H1 (cell line): ENCODE results near the gene PTK6. TPM values are rescaled to one million over a fixed set of nuclear protein-coding genes. Genes with fewer than 3 reads are reported as not detected.

Experiments used
- CTCF ChIA-PET: fragments of 300-600 bp; sonication (Branson Sonifier 250); formaldehyde crosslinking; loops from one replicate; lab custom pipeline; 2021; ENCODE audit not compliant: partially characterized antibody; lab: Charles Lee
- POLR2A ChIA-PET: fragments of 300-600 bp; sonication (Branson Sonifier 250); formaldehyde crosslinking; loops from one replicate; lab custom pipeline; 2021; ENCODE audit warnings: inconsistent platforms; ENCODE audit not compliant: partially characterized antibody; lab: Charles Lee
- DNase-seq, 2 experiments: peaks; one replicate each; pipeline versions ENCODE4 v3.0.0 to v3.0.0-alpha.2; 2010 to 2022; ENCODE audit warnings: low spot score in 2 of 2, low read depth in 1 of 2, mixed read lengths in 1 of 2
- FAIRE-seq: peaks from 2 replicates; lab custom pipeline; 2011; peaks lifted over from hg19 to GRCh38; lab: Jason Lieb, UNC
- H2AFZ ChIP-seq: 2 replicates; pipeline ENCODE4 v1.8.1; 2012; ENCODE audit warnings: low read length, inconsistent platforms
- H2AK5ac ChIP-seq: 2 replicates; pipeline ENCODE4 v1.6.1; 2013; ENCODE audit warnings: low read depth, low read length
- H2BK120ac ChIP-seq: replicated peaks from 2 replicates; pipeline ENCODE3; 2013; ENCODE audit warnings: low read depth, low read length, inconsistent platforms
- H2BK12ac ChIP-seq: 2 replicates; pipeline ENCODE4 v1.6.1; 2013; ENCODE audit warnings: low read depth, low read length
- H2BK15ac ChIP-seq: 2 replicates; pipeline ENCODE4 v1.6.1; 2013; ENCODE audit warnings: low read length
- H2BK20ac ChIP-seq: 2 replicates; pipeline ENCODE4 v1.6.1; 2013; ENCODE audit warnings: low read length
- H2BK5ac ChIP-seq: 2 replicates; pipeline ENCODE4 v1.6.1; 2013; ENCODE audit warnings: low read depth, low read length
- H3K14ac ChIP-seq: 2 replicates; pipeline ENCODE4 v1.6.1; 2013; ENCODE audit warnings: inconsistent platforms; ENCODE audit not compliant: insufficient read length
- H3K18ac ChIP-seq: 2 replicates; pipeline ENCODE4 v1.6.1; 2013; ENCODE audit warnings: low read length; ENCODE audit errors: extremely low read depth
- H3K23ac ChIP-seq: 2 replicates; pipeline ENCODE4 v1.6.1; 2013; ENCODE audit warnings: inconsistent platforms; ENCODE audit not compliant: insufficient read length
- H3K23me2 ChIP-seq: 2 replicates; pipeline ENCODE4 v1.6.1; 2013; ENCODE audit warnings: low read depth, low read length
- H3K27ac ChIP-seq: 2 replicates; pipeline ENCODE4 v1.6.1; 2011; ENCODE audit warnings: low read depth, low read length, inconsistent platforms
- H3K27me3 ChIP-seq, 4 experiments: replicated peaks in 1 of 4; 1 replicate in 1 of 4; 2 replicates in 3 of 4; pipeline versions ENCODE4 v1.6.1 to v1.8.1; 2011 to 2013; ENCODE audit warnings: low read length in 3 of 4, mild to moderate bottlenecking in 3 of 4, inconsistent platforms in 2 of 4, mixed read lengths in 2 of 4, moderate library complexity in 1 of 4; ENCODE audit not compliant: control insufficient read depth in 3 of 4, insufficient read depth in 3 of 4; ENCODE audit errors: extremely low read depth in 1 of 4
- H3K36me3 ChIP-seq, 4 experiments: 2 replicates each; pipeline versions ENCODE4 v1.6.1 to v1.8.1; 2011 to 2013; ENCODE audit warnings: mild to moderate bottlenecking in 4 of 4, low read length in 3 of 4, moderate library complexity in 2 of 4, control low read depth in 1 of 4, inconsistent platforms in 1 of 4; ENCODE audit not compliant: insufficient read depth in 4 of 4, control insufficient read depth in 2 of 4
- H3K4ac ChIP-seq: replicated peaks from 2 replicates; pipeline ENCODE3; 2013; ENCODE audit warnings: low read length, low read depth, mixed read lengths, inconsistent platforms; ENCODE audit not compliant: insufficient read length
- H3K4me1 ChIP-seq, 4 experiments: replicated peaks in 1 of 4; 1 replicate in 1 of 4; 2 replicates in 3 of 4; pipeline versions ENCODE4 v1.6.1 to v1.8.1; 2011 to 2013; ENCODE audit warnings: low read length in 3 of 4, inconsistent platforms in 2 of 4, mixed read lengths in 1 of 4; ENCODE audit not compliant: insufficient read depth in 4 of 4, control insufficient read depth in 3 of 4
- H3K4me2 ChIP-seq, 2 experiments: 2 replicates each; pipeline versions ENCODE4 v1.6.1 to v1.8.1; 2011 to 2013; ENCODE audit warnings: low read depth in 2 of 2, low read length in 2 of 2, control low read depth in 1 of 2, inconsistent platforms in 1 of 2, mild to moderate bottlenecking in 1 of 2; ENCODE audit not compliant: insufficient read depth in 1 of 2
- H3K4me3 ChIP-seq, 4 experiments: fragments of 200-600, 300-600 bp in 1 of 4; sonication (generic), shearing (Covaris generic), sonication (Bioruptor Twin) in 1 of 4; 2 replicates each; pipeline versions ENCODE4 v1.5.1 to v1.8.1; 2011 to 2016; ENCODE audit warnings: low read length in 4 of 4, low read depth in 3 of 4, control low read depth in 2 of 4, inconsistent platforms in 2 of 4, mild to moderate bottlenecking in 2 of 4, mixed read lengths in 1 of 4, moderate library complexity in 1 of 4; ENCODE audit not compliant: insufficient read depth in 2 of 4; ENCODE audit errors: extremely low read depth in 1 of 4
- H3K56ac ChIP-seq: replicated peaks from 2 replicates; pipeline ENCODE3; 2013; ENCODE audit warnings: low read depth, mild to moderate bottlenecking, mixed read lengths, low read length, inconsistent platforms; ENCODE audit not compliant: insufficient read length
- H3K79me1 ChIP-seq: 2 replicates; pipeline ENCODE4 v1.6.1; 2013; ENCODE audit warnings: low read depth, low read length, control low read depth
- H3K79me2 ChIP-seq, 2 experiments: 2 replicates each; pipeline versions ENCODE4 v1.6.1 to v1.8.1; 2012 to 2013; ENCODE audit warnings: low read length in 2 of 2, mild to moderate bottlenecking in 2 of 2, inconsistent platforms in 1 of 2; ENCODE audit not compliant: insufficient read depth in 2 of 2, control insufficient read depth in 1 of 2
- H3K9ac ChIP-seq, 4 experiments: replicated peaks in 1 of 4; 1 replicate in 1 of 4; 2 replicates in 3 of 4; pipeline versions ENCODE4 v1.6.1 to v1.8.1; 2011 to 2013; ENCODE audit warnings: low read depth in 3 of 4, low read length in 3 of 4, control low read depth in 2 of 4, mild to moderate bottlenecking in 2 of 4, moderate library complexity in 2 of 4, inconsistent platforms in 1 of 4; ENCODE audit errors: extremely low read depth in 1 of 4
- H3K9me3 ChIP-seq, 2 experiments: 2 replicates each; pipeline versions ENCODE4 v1.6.1 to v1.8.1; 2012 to 2013; ENCODE audit warnings: mild to moderate bottlenecking in 2 of 2, moderate library complexity in 2 of 2, control low read depth in 1 of 2, inconsistent platforms in 1 of 2, low read depth in 1 of 2, low read length in 1 of 2, mixed read lengths in 1 of 2; ENCODE audit not compliant: insufficient read depth in 2 of 2
- H4K20me1 ChIP-seq, 2 experiments: replicated peaks in 1 of 2; 2 replicates each; pipeline versions ENCODE3 to v1.8.1; 2011 to 2013; ENCODE audit warnings: inconsistent platforms in 2 of 2, low read length in 2 of 2, mild to moderate bottlenecking in 1 of 2; ENCODE audit not compliant: insufficient read depth in 2 of 2, control insufficient read depth in 1 of 2
- H4K5ac ChIP-seq: 2 replicates; pipeline ENCODE4 v1.6.1; 2013; ENCODE audit warnings: low read length, low read depth, mixed read lengths, inconsistent platforms; ENCODE audit not compliant: insufficient read length
- H4K8ac ChIP-seq: 2 replicates; pipeline ENCODE4 v1.8.0; 2013; ENCODE audit warnings: mild to moderate bottlenecking, moderate library complexity, low read length, inconsistent platforms; ENCODE audit not compliant: insufficient read depth; ENCODE audit errors: extremely low read depth
- H4K91ac ChIP-seq: replicated peaks from 2 replicates; pipeline ENCODE3; 2013; ENCODE audit warnings: low read length, mixed read lengths, inconsistent platforms; ENCODE audit not compliant: insufficient read length
- BACH1 ChIP-seq: IDR thresholded peaks from 2 replicates; pipeline ENCODE4 v1.6.1; 2012; ENCODE audit warnings: low read length, improper control_type of control experiment
- BRCA1 ChIP-seq: IDR thresholded peaks from 2 replicates; pipeline ENCODE4 v1.6.1; 2012; ENCODE audit warnings: low read depth, low read length, improper control_type of control experiment
- CBX5 ChIP-seq: fragments of 300-800, 300-1000 bp; sonication (generic); IDR thresholded peaks from 2 replicates; pipeline ENCODE4 v1.7.1; 2016; ENCODE audit warnings: antibody characterized with exemption, low read length, low read depth
- EGR1 ChIP-seq: IDR thresholded peaks from 2 replicates; pipeline ENCODE4 v1.6.1; 2011; ENCODE audit warnings: low read depth, low read length, borderline replicate concordance
- FOSL1 ChIP-seq: IDR thresholded peaks from 2 replicates; pipeline ENCODE4 v1.6.1; 2011; ENCODE audit warnings: mild to moderate bottlenecking, low read depth, low read length, moderate library complexity; ENCODE audit not compliant: insufficient read depth
- KDM4A ChIP-seq: IDR thresholded peaks from one replicate; pipeline ENCODE4 v1.7.1; 2012; ENCODE audit warnings: low read depth, mild to moderate bottlenecking, moderate library complexity, low read length, inconsistent platforms; ENCODE audit not compliant: severe bottlenecking
- KDM5A ChIP-seq: fragments of 200-600 bp; IDR thresholded peaks from 2 replicates; pipeline ENCODE4 v1.7.1; 2012; ENCODE audit warnings: mild to moderate bottlenecking, low read length, inconsistent platforms, mixed read lengths
- POU5F1 ChIP-seq: IDR thresholded peaks from 2 replicates; pipeline ENCODE4 v1.6.1; 2011; ENCODE audit warnings: low read depth, mild to moderate bottlenecking, low read length, moderate library complexity
- SAP30 ChIP-seq: fragments of 300-600 bp; sonication (generic); IDR thresholded peaks from 2 replicates; pipeline ENCODE4 v1.7.1; 2012; ENCODE audit warnings: low read length, moderate library complexity, mild to moderate bottlenecking, inconsistent platforms; ENCODE audit not compliant: insufficient read depth, insufficient replicate concordance
- SIN3A ChIP-seq, 2 experiments: IDR thresholded peaks in 1 of 2; conservative IDR thresholded peaks in 1 of 2; 2 replicates each; pipeline ENCODE4 v1.6.1; 2011 to 2012; ENCODE audit warnings: low read length in 2 of 2, improper control_type of control experiment in 1 of 2, low read depth in 1 of 2, mild to moderate bottlenecking in 1 of 2
- SP2 ChIP-seq: IDR thresholded peaks from 2 replicates; pipeline ENCODE4 v1.6.1; 2012; ENCODE audit warnings: mild to moderate bottlenecking, low read length, inconsistent platforms
- TBP ChIP-seq: IDR thresholded peaks from 2 replicates; pipeline ENCODE4 v1.6.1; 2011; ENCODE audit warnings: low read depth, low read length, improper control_type of control experiment
- ZNF274 ChIP-seq: IDR thresholded peaks from 2 replicates; pipeline ENCODE4 v1.7.0; 2012; ENCODE audit warnings: low read length, borderline replicate concordance; ENCODE audit errors: extremely low read depth
- WGBS, 2 experiments: shearing (Covaris generic) in 1 of 2; methylation state at CpG; one replicate each; pipeline versions ENCODE4 v1.1.6 to v1.1.7; 2013 to 2015; ENCODE audit warnings: low lambda C conversion rate in 2 of 2, mixed read lengths in 2 of 2, inconsistent platforms in 1 of 2, low coverage in 1 of 2, missing lambda C conversion rate in 1 of 2; ENCODE audit not compliant: insufficient replicate concordance in 2 of 2, insufficient coverage in 1 of 2, insufficient read length in 1 of 2; ENCODE audit errors: extremely low coverage in 1 of 2, missing lambda C conversion rate in 1 of 2; 5-methylcytosine and 5-hydroxymethylcytosine counted together
- polyA plus RNA-seq, 7 experiments: library from polyadenylated mRNA; depleted of rRNA in 3 of 7; stranded (reverse) in 5 of 7; unstranded in 2 of 7; fragments of >200 nt in 5 of 7; fragments of 200-250 nt in 2 of 7; gene quantifications; 1 replicate in 5 of 7; 2 replicates in 1 of 7; 4 replicates in 1 of 7; pipeline versions ENCODE4 v1.2.1 to v1.2.3, GENCODE V29; 2011 to 2013; ENCODE audit warnings: missing spikeins in 2 of 7, mixed read lengths in 2 of 7
- total RNA-seq: library from RNA; stranded (reverse); fragmentation: NEBNext Ultra II Directional; extraction: Animal tissue kit (Norgen Biotek cat#: 25700); gene quantifications from 2 replicates; pipeline ENCODE4 v1.2.1, GENCODE V29; 2021
- TF ChIP-seq, protein P1 (sequence below): IDR thresholded peaks from 2 replicates; pipeline ENCODE4 v1.6.1; 2012; ENCODE audit warnings: low read length, inconsistent platforms

The PTK6 gene
- total and polyA plus RNA-seq, 2 of the 8 experiments (the other 6 are each of a cell fraction or from before 2014, with no cell fraction given): 0.12 to 0.19 TPM

DNA sequence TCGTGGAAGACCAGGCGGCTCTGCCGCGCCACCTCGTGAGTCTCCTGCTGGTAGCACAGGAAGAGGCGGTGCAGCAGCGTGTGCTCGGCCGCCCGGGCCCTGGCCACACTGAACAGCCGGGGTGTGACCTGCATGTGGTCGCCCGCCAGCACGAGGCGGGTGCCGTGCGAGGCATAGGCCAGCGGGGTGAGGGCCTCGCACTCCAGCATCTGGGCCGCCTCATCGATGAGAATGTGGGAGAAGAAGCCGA, 29.9 kb upstream of the PTK6 start:
- no peaks in the 10 kb centered on the region for H3K9me3 ChIP-seq
- POLR2A ChIA-PET: interaction anchor here (1.1 to 1.6 kb wide), 2 partner anchors 11 to 46 kb away, joined by 3 to 5 read pairs; no protein-coding TSS in a partner anchor
- no peak overlapping the region for H3K56ac ChIP-seq
- no peak overlapping the region for H2AK5ac ChIP-seq
- H3K27ac ChIP-seq: no peak overlapping the region
- no peak overlapping the region for H4K5ac ChIP-seq
- H3K4ac ChIP-seq: no peak overlapping the region
- DNase-seq: no peak
- CTCF ChIA-PET: interaction anchor here (0.7 to 2.6 kb wide), 2 partner anchors 29 to 166 kb away, joined by 3 to 8 read pairs; no protein-coding TSS in a partner anchor
- H3K18ac ChIP-seq: no peak overlapping the region
- H3K79me1 ChIP-seq: no peaks in the 10 kb centered on the region
- H2AFZ ChIP-seq: no peak overlapping the region
- 90% methylated on average over 22 of the region's 22 CpGs; no CpG with 5 or more reads in 1 of the 2 experiments for WGBS, 2 experiments
- H3K27me3 ChIP-seq: no peaks in the 10 kb centered on the region
- no peaks in the 10 kb centered on the region for H3K23me2 ChIP-seq
- FAIRE-seq: no peak
- no peak overlapping the region for H3K23ac ChIP-seq
- no peak overlapping the region for H2BK120ac ChIP-seq
- no peak overlapping the region for H3K14ac ChIP-seq
- no peak overlapping the region for H2BK12ac ChIP-seq
- no peak overlapping the region for H2BK20ac ChIP-seq
- H4K91ac ChIP-seq: no peak overlapping the region
- no peak overlapping the region for H2BK5ac ChIP-seq
- no peak overlapping the region for H3K9ac ChIP-seq
- H4K8ac ChIP-seq: no peak overlapping the region
- H3K4me1 ChIP-seq: no peaks in the 10 kb centered on the region
- no peaks in the 10 kb centered on the region for H3K79me2 ChIP-seq
- H3K36me3 ChIP-seq: no peaks in the 10 kb centered on the region; a peak in 3 of 8 replicates
- no peaks in the 10 kb centered on the region for H4K20me1 ChIP-seq
- H2BK15ac ChIP-seq: no peak overlapping the region
- no peak overlapping the region for H3K4me3 ChIP-seq
- H3K4me2 ChIP-seq: no peak overlapping the region
- no peak for TF ChIP-seq BACH1
- TF ChIP-seq POU5F1: no peak
- TF ChIP-seq BRCA1: no peak
- no peak for TF ChIP-seq TBP
- TF ChIP-seq EGR1: no peak
- TF ChIP-seq, protein P1, sequence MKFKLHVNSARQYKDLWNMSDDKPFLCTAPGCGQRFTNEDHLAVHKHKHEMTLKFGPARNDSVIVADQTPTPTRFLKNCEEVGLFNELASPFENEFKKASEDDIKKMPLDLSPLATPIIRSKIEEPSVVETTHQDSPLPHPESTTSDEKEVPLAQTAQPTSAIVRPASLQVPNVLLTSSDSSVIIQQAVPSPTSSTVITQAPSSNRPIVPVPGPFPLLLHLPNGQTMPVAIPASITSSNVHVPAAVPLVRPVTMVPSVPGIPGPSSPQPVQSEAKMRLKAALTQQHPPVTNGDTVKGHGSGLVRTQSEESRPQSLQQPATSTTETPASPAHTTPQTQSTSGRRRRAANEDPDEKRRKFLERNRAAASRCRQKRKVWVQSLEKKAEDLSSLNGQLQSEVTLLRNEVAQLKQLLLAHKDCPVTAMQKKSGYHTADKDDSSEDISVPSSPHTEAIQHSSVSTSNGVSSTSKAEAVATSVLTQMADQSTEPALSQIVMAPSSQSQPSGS: no peak
- TF ChIP-seq ZNF274: no peak
- no peak for TF ChIP-seq FOSL1
- no peak for TF ChIP-seq SIN3A (conservative IDR thresholded peaks at IDR 0.05 in 1 of 2, IDR thresholded peaks at IDR 0.05 in 1 of 2; ENCODE audit: low read depth in 1 of 2, low read length in 2 of 2)
- no peak for TF ChIP-seq SP2
- no peak for TF ChIP-seq CBX5
- no peak for TF ChIP-seq SAP30
- no peak for TF ChIP-seq KDM4A
- no peak for TF ChIP-seq KDM5A
